HG02588 (cell line): ENCODE measurements around the gene CSNK2A1.

Experiments used
- ATAC-seq: cut with Tn5 transposase; IDR thresholded peaks from one replicate; pipeline ENCODE4 v1.9.1; 2021; ENCODE audit warnings: mild to moderate bottlenecking, moderate library complexity; ENCODE audit not compliant: unreplicated experiment

CSNK2A1 gene

DNA sequence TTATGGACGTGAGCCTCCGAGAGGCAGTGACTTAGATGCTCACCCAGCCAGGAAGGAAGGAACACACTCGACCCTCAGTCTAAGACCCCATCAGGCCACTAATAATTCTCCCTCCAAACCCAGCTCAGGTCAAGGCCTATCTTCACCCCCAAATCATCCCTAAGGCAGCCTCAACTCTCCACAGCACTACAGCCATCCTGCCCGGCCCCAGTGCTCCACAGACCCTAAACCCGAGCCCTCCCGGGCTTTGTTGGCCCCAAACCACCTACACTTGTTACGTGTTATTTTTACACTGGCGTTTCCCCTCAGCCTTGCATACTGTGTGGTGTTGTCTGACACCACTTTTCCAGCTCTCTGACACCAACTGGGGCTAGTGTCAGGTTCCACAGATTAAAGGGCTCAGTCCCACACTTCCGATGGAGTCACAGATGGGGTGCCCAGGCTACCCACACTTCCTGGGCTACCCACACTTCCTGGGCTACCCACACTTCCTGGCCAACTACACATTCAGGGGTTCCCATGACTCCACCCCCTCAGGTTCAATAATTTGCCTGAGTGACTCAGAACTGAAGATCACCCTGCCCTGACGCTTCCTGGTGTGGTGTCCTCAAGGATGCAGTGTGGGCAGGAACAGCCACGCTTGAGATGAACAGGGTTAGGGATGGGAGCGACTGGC is 110.2 kb downstream of the CSNK2A1 start:
- ATAC-seq = peak; percentile 86

DNA sequence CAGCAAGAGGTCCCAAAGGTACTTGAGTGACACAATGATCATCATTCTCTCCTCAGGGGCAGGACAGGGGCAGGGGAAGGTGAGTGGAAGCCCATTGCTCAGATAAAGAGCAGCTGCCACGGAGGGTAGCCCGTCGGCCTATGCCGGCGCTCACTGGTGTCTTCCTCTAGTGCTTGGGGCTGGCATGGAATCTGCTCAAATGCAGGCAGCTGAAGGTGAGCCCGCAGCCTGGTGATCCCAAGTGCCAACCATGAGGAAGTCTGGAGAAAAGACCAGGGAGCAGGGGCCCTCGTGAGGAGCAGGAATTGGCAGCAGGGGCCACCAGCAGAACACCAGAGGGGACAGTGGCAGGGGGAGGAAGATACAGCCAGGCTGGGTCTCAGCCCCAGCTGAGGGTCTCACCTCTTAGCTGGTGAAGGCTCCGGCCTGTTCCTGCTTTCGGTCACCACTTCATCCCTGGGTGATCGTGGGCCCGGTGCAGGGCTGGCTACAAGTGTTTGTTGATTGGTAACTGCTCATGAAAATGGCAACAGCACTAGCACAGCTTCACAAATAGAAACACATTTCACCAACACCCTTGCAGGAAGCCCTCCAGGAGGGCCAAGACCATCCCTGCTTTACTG is 110.8 kb downstream of the CSNK2A1 start:
- ATAC-seq = no peak

DNA sequence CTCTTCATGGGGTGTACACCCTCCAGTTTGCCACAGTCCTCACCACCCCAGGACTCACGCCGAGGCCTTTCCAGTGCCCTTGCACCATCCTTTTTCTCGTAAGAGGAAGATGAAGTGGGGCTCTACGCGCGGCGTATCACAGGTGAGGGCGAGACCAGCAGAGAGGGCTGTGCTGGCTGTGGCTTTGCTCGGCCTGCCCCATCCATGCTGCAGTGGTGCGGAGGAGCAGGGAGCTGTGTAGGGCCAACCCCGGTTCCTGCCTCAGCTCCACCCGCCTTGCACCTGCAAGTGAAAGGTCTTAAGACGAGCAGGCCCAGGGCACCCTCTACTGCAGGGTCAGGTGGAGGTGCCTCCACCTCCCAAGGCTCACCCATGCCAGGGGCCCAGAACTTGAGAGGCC is 111.4 kb downstream of the CSNK2A1 start:
- no peak for ATAC-seq

DNA sequence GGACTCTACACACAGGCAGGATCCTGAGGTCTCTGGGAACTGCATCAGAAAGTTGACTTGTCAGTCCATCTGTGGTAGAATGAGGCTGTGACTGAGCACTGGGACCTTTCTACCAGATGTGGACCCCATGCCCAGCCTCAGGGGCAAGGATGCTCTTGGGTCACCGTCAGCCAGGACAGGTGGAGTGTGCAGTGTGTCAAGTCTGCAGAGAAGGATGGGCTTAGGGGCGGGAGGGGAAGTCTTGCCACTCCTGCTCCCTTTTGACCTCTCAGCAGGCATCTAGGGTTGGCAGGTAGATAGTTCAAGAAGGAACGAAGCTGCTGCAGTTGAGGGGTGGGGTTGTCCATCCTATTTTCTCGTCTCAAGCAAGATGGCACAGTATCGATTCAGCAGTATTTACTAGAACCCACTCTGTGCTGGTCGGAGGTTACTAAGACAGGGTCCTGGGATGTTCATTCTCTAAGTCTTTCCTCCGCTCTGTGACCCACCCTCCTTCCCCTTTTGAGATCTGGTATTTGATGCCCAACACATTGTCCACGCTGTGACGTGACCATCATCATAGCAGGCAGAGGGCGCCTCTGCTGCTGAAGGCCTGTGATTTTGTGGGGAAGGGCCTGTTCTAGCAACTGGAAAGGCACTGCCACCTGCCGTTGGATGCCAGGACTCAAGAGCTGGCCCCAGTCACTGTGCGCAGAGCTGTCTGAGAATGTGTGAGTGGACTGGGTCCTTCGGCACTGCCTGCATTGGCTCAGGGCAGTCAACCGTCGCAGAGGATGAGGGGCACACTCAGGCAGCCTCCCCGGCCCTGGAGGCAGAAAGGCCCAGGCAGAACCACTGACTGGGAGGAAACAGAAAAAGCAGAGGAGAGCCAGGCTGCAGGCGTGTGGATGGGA is 112.3 kb downstream of the CSNK2A1 start:
- ATAC-seq = no peak

- ATAC-seq = no peak
These were observed 113.2 kb downstream of the CSNK2A1 start for GRCh38 chr20:430091-430999.

GRCh38 chr20:428658-429200 is 114.9 kb downstream of the CSNK2A1 start:
- no peak for ATAC-seq

DNA sequence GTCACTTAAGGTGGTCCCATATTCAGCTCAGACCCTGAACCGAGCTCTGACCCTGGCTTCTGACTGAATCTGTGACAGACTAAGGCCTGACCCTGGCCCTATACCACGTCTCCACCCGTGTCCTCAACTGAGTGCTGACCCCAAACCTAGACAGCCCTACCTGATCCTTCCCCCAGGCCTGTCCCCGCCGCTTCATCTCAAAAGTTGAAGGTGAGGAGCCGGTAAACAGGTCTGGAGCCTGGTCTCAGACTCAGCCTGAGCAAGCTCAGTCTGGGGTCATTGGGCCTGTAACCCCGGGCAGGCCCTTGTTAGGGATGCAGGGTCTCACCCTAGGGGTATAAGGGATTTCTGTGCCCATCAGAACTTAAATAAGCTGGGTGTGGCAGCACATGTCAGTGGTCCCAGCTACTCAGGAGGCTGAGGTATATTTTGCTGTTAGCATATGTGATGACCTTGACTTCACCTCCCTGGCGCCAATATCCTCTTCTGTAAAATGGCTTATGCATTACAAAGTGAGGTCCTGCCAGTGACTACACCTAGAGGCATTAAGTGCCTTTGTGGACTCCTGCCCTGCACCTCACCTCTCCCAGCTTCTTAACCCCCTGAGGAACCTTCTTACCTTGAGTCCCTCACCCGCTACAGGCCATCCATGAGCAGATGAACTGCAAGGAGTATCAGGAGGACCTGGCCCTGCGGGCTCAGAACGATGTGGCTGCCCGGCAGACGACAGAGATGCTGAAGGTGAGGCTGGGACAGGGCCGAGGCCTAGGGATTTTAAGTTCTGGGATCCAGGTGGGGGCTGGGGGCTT is 115.5 kb downstream of the CSNK2A1 start:
- ATAC-seq = no peak

DNA sequence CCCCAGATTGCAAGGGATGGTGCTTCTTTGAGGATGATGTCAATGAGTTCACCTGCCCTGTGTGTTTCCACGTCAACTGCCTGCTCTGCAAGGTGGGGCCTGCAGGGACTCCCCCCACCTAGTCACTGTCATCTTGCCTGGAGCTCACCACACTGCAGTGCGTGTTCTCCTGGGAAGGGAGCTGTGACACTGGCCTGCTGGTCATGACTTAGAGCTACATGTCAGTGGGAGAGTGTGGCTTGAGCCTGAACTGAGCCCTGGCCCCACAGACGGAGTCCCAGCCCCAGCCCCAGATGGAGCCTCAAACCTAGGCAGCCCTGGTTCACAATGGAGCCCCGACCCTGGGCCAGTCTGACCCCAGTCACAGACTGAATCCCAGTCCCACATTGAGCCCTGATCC is 116.2 kb downstream of the CSNK2A1 start:
- no peak for ATAC-seq

GRCh38 chr20:426566-426965 is 117.0 kb downstream of the CSNK2A1 start:
- ATAC-seq = no peak
